Measurements from ENCODE around the gene CDH23. TPM values are rescaled to one million over a fixed set of nuclear protein-coding genes. Genes with fewer than 3 reads are reported as not detected.

Gene CDH23
- polyA plus RNA-seq, 1 donor (not counting 4 experiments of a cell fraction or from before 2014, with no cell fraction given): 0.01 TPM

GRCh38 chr10:71831646-71832552 lies 435.2 kb downstream of the CDH23 start:
- dilution Hi-C loops (cut with MboI; ENCODE audit: extremely low pct_ligation_motif_present, low sequenced_read_pairs): no loop called here
- Histone ChIP-seq H3K4me3 (ENCODE audit: control insufficient read depth in 2 of 3, extremely low read depth in 1 of 3, insufficient read depth in 2 of 3, low read depth in 1 of 3, low read length in 3 of 3) (no peak overlapping the region), H4K20me1 (ENCODE audit: control insufficient read depth, extremely low read depth, insufficient read depth, low read length) (peaks cover 7% of the 10 kb centered on the region), H3K9ac (ENCODE audit: control insufficient read depth, extremely low read depth, insufficient read depth, low read length) (no peak overlapping the region), H3K27ac (ENCODE audit: control insufficient read depth, insufficient read depth, low read length) (peak overlapping the region; percentile 32), H2AFZ (ENCODE audit: control insufficient read depth, low read length) (no peak overlapping the region), H3K36me3 (ENCODE audit: control insufficient read depth in 2 of 2, extremely low read depth in 1 of 2, insufficient read depth in 2 of 2, low read length in 2 of 2) (peaks cover 39 to 57% of the 10 kb centered on the region in 2 experiments), H3K27me3 (ENCODE audit: control insufficient read depth, extremely low read depth, insufficient read depth, low read length) (no peaks in the 10 kb centered on the region), H3K9me3 (ENCODE audit: control insufficient read depth, low read depth, low read length) (no peaks in the 10 kb centered on the region), H3K4me2 (ENCODE audit: control insufficient read depth, extremely low read depth, insufficient read depth, low read depth, low read length) (no peak overlapping the region), H3K79me2 (ENCODE audit: control insufficient read depth, insufficient read depth, low read length) (peaks cover 48% of the 10 kb centered on the region), H3K9me1 (ENCODE audit: control insufficient read depth, extremely low read depth, insufficient read depth, low read length) (peaks cover 2% of the 10 kb centered on the region), H3K4me1 (ENCODE audit: control insufficient read depth, extremely low read depth, insufficient read depth, low read length) (peaks cover 19% of the 10 kb centered on the region)
- FAIRE-seq (peak; percentile 74), DNase-seq (ENCODE audit: low read depth, low spot score) (no peak)
- peak in 2 of 3 experiments; percentile 47 to 49 for TF ChIP-seq CTCF (optimal IDR thresholded peaks at IDR 0.05 in 1 of 3, IDR thresholded peaks at IDR 0.05 in 1 of 3, conservative IDR thresholded peaks at IDR 0.05 in 1 of 3; ENCODE audit: extremely low read depth in 1 of 3, insufficient read depth in 2 of 3, low read length in 3 of 3)
- TF ChIP-seq EZH2 (IDR thresholded peaks at IDR 0.05; ENCODE audit: low read length): no peak

- Histone ChIP-seq H3K36me3 (ENCODE audit: control insufficient read depth in 2 of 2, extremely low read depth in 1 of 2, insufficient read depth in 2 of 2, low read length in 2 of 2) (peaks cover 34 to 53% of the 10 kb centered on the region in 2 experiments), H3K27ac (ENCODE audit: control insufficient read depth, insufficient read depth, low read length) (no peak overlapping the region), H3K4me3 (ENCODE audit: control insufficient read depth in 2 of 3, extremely low read depth in 1 of 3, insufficient read depth in 2 of 3, low read depth in 1 of 3, low read length in 3 of 3) (no peak overlapping the region), H3K9me1 (ENCODE audit: control insufficient read depth, extremely low read depth, insufficient read depth, low read length) (peaks cover 4% of the 10 kb centered on the region), H2AFZ (ENCODE audit: control insufficient read depth, low read length) (no peak overlapping the region), H3K9ac (ENCODE audit: control insufficient read depth, extremely low read depth, insufficient read depth, low read length) (no peak overlapping the region), H4K20me1 (ENCODE audit: control insufficient read depth, extremely low read depth, insufficient read depth, low read length) (peaks cover 7% of the 10 kb centered on the region), H3K4me2 (ENCODE audit: control insufficient read depth, extremely low read depth, insufficient read depth, low read depth, low read length) (no peak overlapping the region), H3K4me1 (ENCODE audit: control insufficient read depth, extremely low read depth, insufficient read depth, low read length) (peaks cover 29% of the 10 kb centered on the region), H3K9me3 (ENCODE audit: control insufficient read depth, low read depth, low read length) (no peaks in the 10 kb centered on the region), H3K79me2 (ENCODE audit: control insufficient read depth, insufficient read depth, low read length) (peaks cover 59% of the 10 kb centered on the region), H3K27me3 (ENCODE audit: control insufficient read depth, extremely low read depth, insufficient read depth, low read length) (no peaks in the 10 kb centered on the region)
- dilution Hi-C loops (cut with MboI; ENCODE audit: extremely low pct_ligation_motif_present, low sequenced_read_pairs): no loop called here
- TF ChIP-seq EZH2 (IDR thresholded peaks at IDR 0.05; ENCODE audit: low read length): no peak
- no peak for TF ChIP-seq CTCF (optimal IDR thresholded peaks at IDR 0.05 in 1 of 3, IDR thresholded peaks at IDR 0.05 in 1 of 3, conservative IDR thresholded peaks at IDR 0.05 in 1 of 3; ENCODE audit: extremely low read depth in 1 of 3, insufficient read depth in 2 of 3, low read length in 3 of 3)
- no peak for FAIRE-seq
- no peak for DNase-seq (ENCODE audit: low read depth, low spot score)
Observed at GRCh38 chr10:71832967-71833366, 436.2 kb downstream of the CDH23 start.
